GM12878 (cell line): ENCODE measurements around the gene EHD1. TPM values are rescaled to one million over a fixed set of nuclear protein-coding genes. Genes with fewer than 3 reads are reported as not detected.

Experiments used
- ATF2 ChIP-seq: IDR thresholded peaks from 2 replicates; pipeline ENCODE4 v1.6.1; 2012; ENCODE audit warnings: low read length, inconsistent platforms
- BCL11A ChIP-seq: IDR thresholded peaks from 2 replicates; pipeline ENCODE4 v1.6.1; 2011; ENCODE audit warnings: low read depth, low read length
- BMI1 ChIP-seq: fragments of 450-650 bp; IDR thresholded peaks from 2 replicates; pipeline ENCODE4 v1.6.1; 2016; ENCODE audit warnings: mild to moderate bottlenecking, moderate library complexity, borderline replicate concordance
- CBX3 ChIP-seq: fragments of 200-600 bp; sonication (generic); IDR thresholded peaks from 2 replicates; pipeline ENCODE4 v1.6.1; 2016; ENCODE audit warnings: low read depth, borderline replicate concordance
- DPF2 ChIP-seq: fragments of 450-650 bp; IDR thresholded peaks from 2 replicates; pipeline ENCODE4 v1.6.1; 2017; ENCODE audit warnings: mild to moderate bottlenecking
- ETV6 ChIP-seq, 2 experiments: fragments of 450-650 bp in 1 of 2; IDR thresholded peaks in 1 of 2; conservative IDR thresholded peaks in 1 of 2; 2 replicates each; pipeline ENCODE4 v1.6.1; 2014; ENCODE audit warnings: antibody characterized with exemption in 1 of 2, borderline replicate concordance in 1 of 2, low read depth in 1 of 2, mild to moderate bottlenecking in 1 of 2, moderate library complexity in 1 of 2
- HDAC6 ChIP-seq: fragments of 200-600 bp; sonication (generic); IDR thresholded peaks from one replicate; pipeline ENCODE4 v1.8.0; 2017; ENCODE audit warnings: antibody characterized with exemption; ENCODE audit not compliant: unreplicated experiment
- JUNB ChIP-seq: IDR thresholded peaks from 2 replicates; pipeline ENCODE4 v1.6.1; 2016; ENCODE audit warnings: antibody characterized with exemption, mild to moderate bottlenecking
- KDM1A ChIP-seq: fragments of 200-600 bp; sonication (generic); IDR thresholded peaks from 2 replicates; pipeline ENCODE4 v1.6.1; 2016; ENCODE audit warnings: borderline replicate concordance
- NFIC ChIP-seq: IDR thresholded peaks from 2 replicates; pipeline ENCODE4 v1.6.1; 2012; ENCODE audit warnings: low read depth, mild to moderate bottlenecking, inconsistent platforms, low read length, moderate library complexity
- PAX5 ChIP-seq: IDR thresholded peaks from 2 replicates; pipeline ENCODE4 v1.6.1; 2011; ENCODE audit warnings: low read depth, low read length, borderline replicate concordance
- POLR2AphosphoS2 ChIP-seq: IDR thresholded peaks from 2 replicates; pipeline ENCODE4 v1.6.1; 2011; ENCODE audit warnings: low read depth, mild to moderate bottlenecking, low read length, improper control_type of control experiment, moderate library complexity
- POLR2AphosphoS5 ChIP-seq: IDR thresholded peaks from 2 replicates; pipeline ENCODE4 v1.6.1; 2011; ENCODE audit warnings: mild to moderate bottlenecking, low read length, inconsistent platforms
- WRNIP1 ChIP-seq: IDR thresholded peaks from 2 replicates; pipeline ENCODE4 v1.6.1; 2011; ENCODE audit warnings: low read depth, low read length, improper control_type of control experiment, borderline replicate concordance
- ZBTB11 ChIP-seq: fragments of 450-650 bp; formaldehyde crosslinking; IDR thresholded peaks from 2 replicates; pipeline ENCODE4 v1.5.0; 2022; ENCODE audit warnings: mild to moderate bottlenecking, missing genetic modification characterization
- ZBTB33 ChIP-seq: fragments of 450-650 bp; IDR thresholded peaks from 2 replicates; pipeline ENCODE4 v1.6.1; 2017; ENCODE audit warnings: mild to moderate bottlenecking
- ZNF592 ChIP-seq: fragments of 450-650 bp; IDR thresholded peaks from 2 replicates; pipeline ENCODE4 v1.6.1; 2017; ENCODE audit warnings: mild to moderate bottlenecking, moderate library complexity
- ZNF622 ChIP-seq: fragments of 450-650 bp; IDR thresholded peaks from 2 replicates; pipeline ENCODE4 v1.6.1; 2017; ENCODE audit warnings: mild to moderate bottlenecking, inconsistent platforms
- ZZZ3 ChIP-seq: IDR thresholded peaks from 2 replicates; pipeline ENCODE4 v1.6.1; 2011; ENCODE audit warnings: low read depth; ENCODE audit not compliant: control insufficient read depth, insufficient read length
- polyA plus RNA-seq, 11 experiments: library from polyadenylated mRNA; depleted of rRNA in 4 of 11; unstranded in 6 of 11; stranded (reverse) in 5 of 11; fragments of >200 nt; fragmentation: Nextera tagmentation in 4 of 11; fragmentation: Illumina TruSeq in 1 of 11; extraction: Ambion mirVana in 4 of 11; extraction: Trizol in 1 of 11; gene quantifications; 1 replicate in 1 of 11; 2 replicates in 10 of 11; pipeline versions ENCODE4 v1.2.1 to v1.2.3, GENCODE V29; 2011 to 2016; ENCODE audit warnings: inconsistent platforms in 2 of 11, missing spikeins in 2 of 11, low read depth in 1 of 11
- total RNA-seq, 4 experiments: library from RNA; depleted of rRNA in 3 of 4; stranded (reverse); fragments of >200 nt in 3 of 4; fragmentation: Illumina TruSeq in 1 of 4; extraction: Trizol in 1 of 4; gene quantifications; 2 replicates each; pipeline versions ENCODE4 v1.2.1 to v1.2.3, GENCODE V29; 2013 to 2021

Gene EHD1
- total and polyA plus RNA-seq, 10 of the 15 experiments (the other 5 are each of a cell fraction or from before 2014, with no cell fraction given): 1.0 to 165 (median 66.5) TPM

- TF ChIP-seq ZZZ3: no peak
- no peak for TF ChIP-seq NFIC
- no peak for TF ChIP-seq BMI1
- TF ChIP-seq BCL11A: no peak
- TF ChIP-seq ETV6 (conservative IDR thresholded peaks at IDR 0.05 in 1 of 2, IDR thresholded peaks at IDR 0.05 in 1 of 2; ENCODE audit: borderline replicate concordance in 1 of 2, low read depth in 1 of 2): no peak
- no peak for TF ChIP-seq POLR2AphosphoS2
- TF ChIP-seq HDAC6: peak; percentile 21
- no peak for TF ChIP-seq ZNF622
- no peak for TF ChIP-seq PAX5
- peak; percentile 85 for TF ChIP-seq POLR2AphosphoS5
- peak; percentile 57 for TF ChIP-seq DPF2
- TF ChIP-seq JUNB: no peak
- no peak for TF ChIP-seq ZNF592
- no peak for TF ChIP-seq ZBTB33
- no peak for TF ChIP-seq CBX3
- TF ChIP-seq WRNIP1: no peak
- no peak for TF ChIP-seq ATF2
- no peak for TF ChIP-seq ZBTB11
- TF ChIP-seq KDM1A: no peak
These were observed 38.6 kb upstream of the EHD1 start, which contains the start of gene ATG2A (continued) for GRCh38 chr11:64916775-64917662.
